SK-N-SH treated with all-trans-retinoic acid at 6 μM for 48 hours (cell line): ENCODE measurements around the gene MFSD11.

ENCODE experiments used
- ARNTL ChIP-seq: fragments of 450-650 bp; formaldehyde crosslinking; IDR thresholded peaks from 2 replicates; pipeline ENCODE4 v1.5.0; 2020; ENCODE audit warnings: low read depth, mild to moderate bottlenecking, moderate library complexity, borderline replicate concordance
- BACH2 ChIP-seq: fragments of 250-450 bp; sonication (Bioruptor Pico); IDR thresholded peaks from 2 replicates; pipeline ENCODE4 v1.9.0; 2021; ENCODE audit warnings: mild to moderate bottlenecking, borderline replicate concordance
- CSDC2 ChIP-seq: fragments of 250-450 bp; sonication (Bioruptor Pico); IDR thresholded peaks from 2 replicates; pipeline ENCODE4 v1.5.0; 2020; ENCODE audit warnings: mild to moderate bottlenecking, moderate library complexity
- PATZ1 ChIP-seq: fragments of 250-450 bp; sonication (Bioruptor Pico); IDR thresholded peaks from 2 replicates; pipeline ENCODE4 v1.8.0; 2020; ENCODE audit warnings: mild to moderate bottlenecking, moderate library complexity, borderline replicate concordance
- PPARA ChIP-seq: fragments of 250-450 bp; sonication (Bioruptor Pico); IDR thresholded peaks from 2 replicates; pipeline ENCODE4 v1.5.0; 2020; ENCODE audit warnings: mild to moderate bottlenecking, borderline replicate concordance
- TOX ChIP-seq: fragments of 250-450 bp; sonication (Bioruptor Pico); IDR thresholded peaks from 2 replicates; pipeline ENCODE4 v1.8.0; 2021; ENCODE audit warnings: mild to moderate bottlenecking, moderate library complexity, borderline replicate concordance
- ZFP3 ChIP-seq: fragments of 250-450 bp; sonication (Bioruptor Pico); IDR thresholded peaks from 2 replicates; pipeline ENCODE4 v1.5.0; 2020; ENCODE audit warnings: mild to moderate bottlenecking, moderate library complexity

- TF ChIP-seq TOX (CRISPR knock-in tag) (no peak), ZFP3 (CRISPR knock-in tag) (no peak), PATZ1 (no peak), ARNTL (no peak), PPARA (CRISPR knock-in tag) (no peak), BACH2 (CRISPR knock-in tag) (no peak), CSDC2 (CRISPR knock-in tag) (no peak)
These were observed 82.1 kb downstream of the MFSD11 start for GRCh38 chr17:76820039-76820438.
